GM18858 (cell line): ENCODE results near the gene MAML3.
A peak's percentile ranks its signal among the peaks of the same experiment; 100 is the strongest.
"Not testable (repeated sequence)": the region's sequence is repeated elsewhere in the genome, so short reads cannot be mapped to it uniquely, and the experiment has no call there.

Experiments
- ATAC-seq: cut with Tn5 transposase; IDR thresholded peaks from one replicate; pipeline ENCODE4 v1.9.1; 2021; ENCODE audit not compliant: unreplicated experiment

Gene MAML3

DNA sequence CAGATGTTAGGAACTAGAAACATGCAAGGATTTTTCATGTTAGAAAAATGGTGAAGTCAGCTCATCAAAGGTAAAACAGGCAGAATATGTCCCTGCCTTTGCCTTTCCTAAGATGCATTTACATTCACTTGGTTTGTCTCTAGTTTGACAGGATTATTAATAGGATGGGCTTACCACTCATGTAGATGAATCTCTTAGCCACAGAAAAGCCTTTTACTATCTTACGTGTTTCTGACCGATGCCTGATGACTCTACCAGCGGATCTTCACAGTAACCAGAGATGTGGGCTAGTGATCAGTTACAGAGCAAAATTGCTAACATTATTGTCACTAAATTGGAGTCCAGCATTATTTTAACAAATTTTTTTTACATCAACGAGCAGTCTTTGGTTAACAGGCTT is 187.6 kb downstream of the MAML3 start:
- no peak for ATAC-seq

DNA sequence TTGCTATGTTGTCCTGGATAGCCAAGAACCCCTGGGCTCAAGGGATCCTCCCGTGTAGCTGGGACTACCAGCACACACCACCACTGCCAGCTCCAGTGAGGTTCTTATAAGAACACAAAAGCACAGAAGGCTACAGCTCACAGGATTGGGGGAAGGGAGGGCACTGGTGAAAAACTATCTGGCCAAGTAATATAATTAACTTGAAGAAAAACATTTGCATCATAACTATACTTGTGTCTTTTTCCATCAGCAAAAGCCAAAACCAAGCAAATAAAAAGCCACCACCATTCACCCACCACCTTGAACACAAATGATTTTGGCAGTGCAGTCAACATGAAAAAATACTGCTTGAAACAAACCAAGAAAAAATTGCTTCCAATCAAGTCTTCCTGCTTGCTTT is 188.2 kb downstream of the MAML3 start:
- ATAC-seq = no peak

DNA sequence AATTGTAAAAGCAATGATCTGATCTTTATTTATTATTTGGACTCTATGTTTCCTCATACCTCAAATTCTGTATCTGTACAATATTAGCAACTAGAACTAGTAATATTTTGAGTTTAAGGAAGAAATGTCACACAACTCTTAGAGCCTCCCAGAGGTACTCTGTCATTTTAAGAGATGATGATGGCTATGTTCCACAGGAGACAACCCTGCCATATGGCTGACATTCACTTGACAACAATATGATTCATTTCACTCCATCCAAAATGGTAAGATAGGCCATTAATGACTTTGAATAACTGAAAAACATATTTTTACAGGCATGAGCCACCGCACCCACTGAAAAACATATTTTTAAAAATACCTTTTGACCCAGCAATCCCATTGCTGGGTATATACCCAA is 190.3 kb downstream of the MAML3 start:
- no peak for ATAC-seq

DNA sequence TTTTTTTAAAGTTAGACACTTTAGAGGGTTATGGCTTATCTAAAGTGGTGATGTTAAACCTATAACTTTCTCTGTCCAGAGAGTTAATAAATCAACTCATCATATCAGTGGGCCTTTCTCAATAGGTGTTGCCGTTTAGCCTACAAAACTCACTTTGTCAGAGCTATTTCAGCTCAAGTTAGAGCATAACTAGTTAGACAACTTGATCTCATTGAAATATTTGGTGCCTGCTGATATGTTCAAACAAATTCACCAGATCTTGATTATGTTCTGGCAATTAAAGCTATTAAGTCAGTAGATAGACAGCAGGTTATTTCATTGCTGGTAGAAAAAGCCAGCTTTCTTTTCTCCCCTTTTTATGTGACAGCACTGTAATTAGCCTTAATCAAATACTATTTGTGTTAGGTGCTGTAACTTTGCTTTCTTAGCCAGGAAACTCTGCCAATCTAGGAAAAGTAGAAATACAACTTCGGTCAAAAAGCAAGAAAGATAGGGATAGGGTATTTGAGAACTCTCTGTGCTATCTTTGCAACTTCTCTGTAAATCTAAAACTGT is 191.8 kb downstream of the MAML3 start:
- ATAC-seq = no peak

DNA sequence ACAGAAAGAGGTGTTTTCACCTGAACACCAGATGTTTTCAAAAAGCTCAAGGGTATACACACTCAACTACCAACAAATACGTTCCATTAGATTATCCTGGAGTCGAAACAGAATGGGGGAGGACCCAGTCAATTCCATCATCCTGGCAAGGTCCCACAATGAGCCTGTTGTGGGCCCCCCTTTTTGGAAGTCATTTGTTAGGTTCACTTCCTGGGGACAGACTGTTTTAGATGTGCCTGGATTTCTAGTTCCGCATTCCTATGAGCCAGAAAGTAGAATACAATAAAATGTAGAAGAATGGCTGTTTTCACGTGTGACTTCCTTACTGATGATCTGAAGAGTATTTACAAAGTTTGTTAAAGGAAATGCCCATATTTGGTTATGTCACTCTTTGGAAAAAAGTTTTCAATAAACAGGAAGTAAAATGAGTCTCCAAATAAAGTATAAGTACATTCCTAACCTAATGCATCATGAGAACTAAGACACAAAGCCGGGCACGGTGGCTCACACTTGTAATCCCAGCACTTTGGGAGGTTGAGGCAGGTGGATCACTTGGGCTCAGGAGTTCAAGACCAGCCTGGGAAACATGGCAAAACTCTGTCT is 192.5 kb downstream of the MAML3 start:
- ATAC-seq = no peak

DNA sequence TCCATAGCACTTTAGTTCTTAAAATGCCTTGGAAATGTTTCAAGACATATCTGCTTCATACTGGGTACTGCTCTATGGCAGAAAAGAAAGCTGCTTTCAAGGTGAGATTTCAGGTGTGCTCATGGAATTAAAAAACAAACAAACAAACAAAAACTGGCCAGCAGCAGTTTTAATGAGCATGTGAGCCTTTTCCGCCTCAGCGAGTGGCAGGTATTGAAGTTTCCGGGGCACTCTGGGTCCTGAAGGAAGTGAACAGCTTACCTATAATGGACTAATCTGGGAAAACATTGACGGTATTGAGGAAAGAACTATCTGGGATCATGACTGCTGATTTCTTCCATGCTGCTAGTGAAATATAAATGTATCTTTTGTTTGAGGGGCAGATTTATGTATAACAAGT is 194.6 kb downstream of the MAML3 start:
- no peak for ATAC-seq

DNA sequence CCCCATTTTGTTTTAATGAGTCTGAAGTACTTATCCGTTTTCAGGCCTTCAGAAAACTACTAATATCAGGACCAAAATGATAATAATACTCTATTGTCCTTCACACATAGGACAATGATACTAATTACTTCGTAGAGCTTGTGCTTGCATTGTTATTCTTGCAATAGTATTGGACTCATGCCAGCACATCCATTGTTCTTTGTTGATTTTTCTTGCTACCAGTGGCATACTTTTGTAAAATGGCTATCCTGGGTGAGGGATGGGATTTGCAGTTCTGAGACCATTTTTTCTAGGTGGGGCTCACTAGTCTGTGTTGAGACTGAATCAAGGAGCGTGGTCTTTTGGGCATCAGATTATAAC is 195.3 kb downstream of the MAML3 start:
- no peak for ATAC-seq

DNA sequence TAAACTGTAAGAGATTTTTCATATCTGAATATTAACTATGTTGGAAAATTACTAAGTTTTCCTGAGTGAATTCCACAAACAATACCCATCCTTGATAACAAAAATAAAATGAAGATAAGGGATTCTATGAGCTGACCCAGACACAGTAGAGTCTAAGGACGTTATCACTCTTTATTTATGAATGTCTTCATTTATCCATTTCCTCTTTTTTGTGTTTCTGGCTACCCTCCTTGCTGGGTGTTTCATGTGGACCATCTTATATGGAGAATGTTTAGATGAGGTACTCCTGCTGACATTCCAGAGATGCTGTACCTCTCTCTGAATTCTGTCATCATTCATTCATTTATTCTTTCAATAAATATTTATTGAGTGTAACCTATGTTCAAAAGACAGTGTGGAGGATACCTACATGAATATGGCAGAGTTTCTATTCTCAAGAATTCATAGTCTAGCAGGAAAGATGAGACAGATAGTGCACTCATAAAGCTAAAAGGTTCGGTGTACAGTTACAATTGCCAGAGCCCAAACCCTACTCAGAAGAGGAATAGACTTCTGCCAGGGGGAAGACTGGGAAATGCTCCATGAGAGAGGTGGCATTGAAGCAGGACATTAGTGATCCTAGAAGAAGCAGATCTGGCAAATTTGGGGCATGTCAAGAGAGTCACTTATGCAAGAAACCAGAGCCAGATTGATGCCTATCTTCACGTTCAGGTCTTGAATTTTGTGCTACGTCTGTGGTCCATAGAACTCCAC is 195.8 kb downstream of the MAML3 start:
- no peak for ATAC-seq

DNA sequence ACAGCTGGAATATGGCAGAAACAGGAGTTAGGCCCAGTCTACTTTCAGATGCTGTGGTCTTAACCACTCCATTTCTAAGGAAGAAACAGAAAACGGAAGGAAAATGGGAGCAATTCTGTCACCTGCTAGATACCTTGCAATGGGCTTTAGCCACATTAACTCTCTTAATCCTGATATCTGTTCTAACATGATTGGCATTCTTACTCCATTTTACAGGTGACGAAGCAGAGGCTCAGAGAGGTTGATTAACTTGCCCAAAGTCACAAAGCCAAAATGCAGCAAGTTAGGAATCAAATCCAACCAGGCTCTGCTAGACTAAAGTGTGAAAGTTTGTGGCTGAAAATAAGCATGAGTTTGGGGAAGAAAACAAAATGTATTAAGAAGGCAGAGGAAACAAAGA is 196.9 kb downstream of the MAML3 start:
- ATAC-seq = no peak

DNA sequence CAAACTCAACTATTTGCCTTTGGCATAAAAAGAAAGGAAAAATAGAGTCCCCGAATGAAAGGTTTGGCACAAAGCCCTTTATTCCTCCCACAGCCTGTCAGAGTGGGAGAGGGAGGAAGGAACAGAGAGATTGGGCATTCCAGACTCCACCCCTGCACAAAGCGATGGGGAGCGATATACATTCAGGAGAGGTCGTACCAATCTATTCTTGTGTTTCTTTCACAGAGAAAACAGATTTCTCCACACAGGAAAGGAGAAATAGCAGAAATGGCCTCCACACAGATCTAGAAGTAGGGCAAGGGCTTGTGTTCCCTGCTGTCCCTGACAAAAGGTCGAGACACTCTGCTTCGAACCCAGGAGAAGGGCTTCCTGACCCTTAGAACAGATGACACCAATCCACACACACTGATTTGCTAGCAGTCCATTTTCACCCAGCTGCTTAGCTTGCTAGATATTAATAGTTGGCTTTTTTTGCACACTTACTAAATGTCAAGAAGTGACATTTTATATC is 197.4 kb downstream of the MAML3 start:
- no peak for ATAC-seq

DNA sequence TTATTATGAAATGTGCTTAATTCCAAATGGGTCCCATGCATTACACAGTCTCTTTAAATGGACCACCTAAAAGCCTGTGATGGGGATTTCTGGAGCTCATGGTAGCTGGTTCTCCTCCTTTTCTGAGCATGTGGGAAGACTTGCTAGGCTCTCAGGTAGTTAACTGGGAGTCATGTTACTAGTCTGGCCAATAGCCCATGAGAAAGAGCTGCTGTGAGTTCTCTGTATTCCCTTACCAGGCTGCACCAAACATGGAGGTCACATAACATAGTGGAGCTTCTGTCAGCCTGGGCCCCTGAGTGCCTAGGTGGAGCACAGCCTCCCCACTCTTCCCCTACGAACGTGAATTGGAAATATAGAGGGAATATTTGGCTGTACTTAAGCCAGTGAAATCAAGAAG is 198.4 kb downstream of the MAML3 start:
- ATAC-seq = no peak

DNA sequence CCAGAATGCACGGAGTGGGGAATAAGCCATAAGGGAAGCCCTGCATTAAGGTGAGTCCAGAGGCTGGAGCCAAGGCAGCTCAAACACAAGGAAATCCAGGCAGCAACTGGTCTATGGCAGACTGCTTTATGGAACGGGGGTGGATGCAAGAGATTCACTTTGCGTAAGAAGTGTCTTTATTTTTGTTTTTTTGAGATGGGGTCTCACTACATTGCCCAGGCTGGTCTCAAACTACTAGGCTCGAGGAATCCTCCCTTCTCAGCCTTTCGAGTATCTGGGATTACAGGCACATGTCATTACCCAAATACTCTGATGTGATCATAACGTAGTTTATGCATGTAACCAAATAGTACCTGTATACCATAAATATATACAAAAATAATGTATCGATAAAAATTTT is 199.5 kb downstream of the MAML3 start:
- no peak for ATAC-seq

DNA sequence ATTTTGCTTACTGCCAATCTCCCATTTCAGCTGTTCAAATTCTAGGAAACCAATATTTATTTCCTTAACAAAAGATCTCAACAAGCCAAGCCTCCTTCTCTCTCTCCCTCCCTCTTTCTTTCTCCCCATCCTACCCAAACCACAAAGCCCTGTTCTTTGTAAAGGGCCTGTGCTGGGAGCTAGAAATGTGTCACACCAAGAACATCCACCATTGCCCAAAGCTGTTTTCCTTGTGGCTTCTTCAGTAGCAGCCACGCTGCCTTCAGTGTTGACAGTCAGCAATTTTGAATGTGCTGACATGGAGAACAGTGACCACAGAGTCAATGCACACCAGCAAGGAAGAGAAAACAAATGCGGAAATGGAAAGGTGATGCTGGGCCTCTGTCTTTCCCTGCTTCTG is 203.0 kb downstream of the MAML3 start:
- no peak for ATAC-seq

DNA sequence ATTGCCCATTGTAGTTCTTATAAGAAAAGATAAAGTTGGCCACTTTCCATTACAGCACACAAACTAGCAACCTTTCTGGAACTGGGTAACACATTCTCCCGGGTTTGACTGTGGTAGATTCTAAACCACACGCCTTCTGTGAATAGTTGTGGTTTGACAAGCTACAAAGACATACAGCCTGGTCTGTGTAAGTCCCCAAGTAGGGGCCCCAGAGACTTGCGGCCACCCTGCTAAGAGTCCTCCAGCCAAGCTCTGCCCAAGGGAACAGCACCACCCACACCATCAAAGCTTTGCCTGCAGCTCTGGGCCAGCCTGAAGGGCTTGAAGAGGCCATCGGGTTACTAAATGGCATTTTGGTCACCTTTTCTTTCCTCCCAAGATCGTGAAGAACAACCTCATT is 203.4 kb downstream of the MAML3 start:
- ATAC-seq = peak; percentile 89

DNA sequence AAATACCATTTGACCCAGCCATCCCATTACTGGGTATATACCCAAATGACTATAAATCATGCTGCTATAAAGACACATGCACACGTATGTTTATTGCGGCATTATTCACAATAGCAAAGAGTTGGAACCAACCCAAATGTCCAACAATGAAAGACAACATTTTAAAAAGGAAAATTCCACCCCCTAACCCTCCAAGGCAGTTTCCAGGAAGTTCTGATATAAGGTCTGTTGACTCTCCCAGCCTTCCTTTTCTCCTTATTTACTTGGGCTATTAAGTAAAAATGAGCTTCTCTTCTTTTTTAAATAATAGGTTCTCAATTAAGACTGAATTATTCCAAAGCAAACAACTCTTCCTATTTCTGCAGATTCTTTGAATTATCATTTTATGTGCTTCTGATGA is 209.1 kb downstream of the MAML3 start:
- not testable (repeated sequence) for ATAC-seq

DNA sequence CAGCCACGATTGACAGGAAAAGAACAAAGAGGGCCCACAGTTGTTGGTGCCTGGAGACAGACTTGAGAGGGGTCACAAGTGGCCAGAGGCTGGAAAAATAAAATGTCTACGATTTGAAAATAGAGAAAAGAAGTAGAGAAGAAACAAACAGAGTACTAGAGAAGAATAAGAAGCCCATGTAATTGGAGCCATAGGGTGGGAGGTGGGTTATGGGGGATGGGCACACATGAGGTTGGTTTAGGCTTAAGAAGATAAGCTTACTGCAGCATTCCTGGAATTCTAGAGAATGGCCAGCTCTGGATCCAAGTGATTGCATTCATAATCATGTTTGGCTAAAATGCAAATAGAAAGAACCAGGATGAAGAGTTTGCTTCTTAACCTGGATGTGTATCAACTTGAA is 210.7 kb downstream of the MAML3 start:
- no peak for ATAC-seq

DNA sequence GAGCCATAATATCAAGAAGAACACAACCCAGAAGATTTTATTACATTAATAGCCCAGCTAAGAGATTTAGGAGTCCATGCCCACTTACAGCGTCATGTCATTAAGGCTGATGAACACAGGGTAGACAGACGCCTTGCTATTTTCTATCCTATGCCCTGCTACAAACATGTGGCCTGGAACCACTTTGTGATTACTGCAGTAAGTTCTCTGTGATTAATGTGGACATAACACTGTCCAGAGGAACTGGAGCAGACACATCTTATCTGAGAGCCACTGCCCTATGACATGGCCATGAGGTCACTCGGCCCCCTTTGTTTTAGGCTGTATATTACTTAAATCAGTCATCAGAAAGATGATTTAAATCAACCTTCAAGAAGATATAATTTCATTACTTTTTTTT is 211.7 kb downstream of the MAML3 start:
- ATAC-seq = no peak

DNA sequence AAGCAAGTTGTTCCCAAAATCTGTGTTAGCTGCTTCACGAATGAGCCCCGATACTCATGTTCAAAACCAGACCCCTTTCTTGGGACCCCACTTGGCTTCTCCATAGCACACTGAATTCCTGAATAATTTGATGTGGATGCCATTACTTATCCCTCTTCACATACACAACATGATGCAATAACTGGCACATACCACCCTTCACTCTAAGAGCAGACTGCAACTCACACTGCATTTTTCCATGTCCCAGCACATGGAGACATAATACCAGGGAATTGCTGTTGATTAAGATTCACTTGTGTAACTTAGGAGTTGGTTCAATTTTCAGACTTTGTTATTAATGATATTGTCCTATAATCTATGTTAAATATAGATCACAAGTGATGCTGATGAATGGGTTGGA is 213.4 kb downstream of the MAML3 start:
- no peak for ATAC-seq

DNA sequence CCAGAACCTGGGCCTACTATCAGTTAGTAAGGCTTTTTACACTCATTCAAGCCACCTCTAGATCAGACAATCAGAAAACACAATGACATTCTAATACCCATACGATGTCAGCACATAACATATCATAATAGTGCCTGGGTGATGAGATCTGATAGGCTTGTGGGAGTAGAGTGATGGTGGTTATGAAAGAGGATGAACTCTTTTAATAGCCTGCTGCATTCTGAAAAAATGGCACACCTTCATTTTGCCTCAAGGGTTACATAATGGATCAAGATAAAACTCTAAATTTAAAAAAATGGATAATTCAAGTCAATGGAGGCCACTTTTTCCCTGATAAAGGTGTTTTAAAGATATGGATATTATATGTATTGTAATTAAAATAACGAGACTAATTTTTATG is 215.6 kb downstream of the MAML3 start:
- no peak for ATAC-seq

DNA sequence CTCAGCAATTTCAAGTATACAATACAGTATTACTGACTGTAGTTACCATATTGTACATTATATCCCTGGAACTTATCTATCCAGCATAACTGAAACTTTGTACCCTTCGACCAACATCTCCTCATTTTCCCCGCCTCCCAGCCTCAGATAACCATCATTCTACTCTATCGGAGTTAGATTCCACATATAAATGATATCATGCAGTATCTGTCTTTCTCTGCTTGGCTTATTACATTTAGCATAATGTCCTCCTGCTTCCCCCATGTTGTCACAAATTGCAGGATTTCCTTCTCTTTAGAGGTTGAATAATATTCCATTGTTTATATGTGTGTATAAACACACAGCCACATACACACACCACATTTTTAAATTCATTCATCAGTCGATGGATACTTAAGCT is 218.1 kb downstream of the MAML3 start:
- no peak for ATAC-seq

DNA sequence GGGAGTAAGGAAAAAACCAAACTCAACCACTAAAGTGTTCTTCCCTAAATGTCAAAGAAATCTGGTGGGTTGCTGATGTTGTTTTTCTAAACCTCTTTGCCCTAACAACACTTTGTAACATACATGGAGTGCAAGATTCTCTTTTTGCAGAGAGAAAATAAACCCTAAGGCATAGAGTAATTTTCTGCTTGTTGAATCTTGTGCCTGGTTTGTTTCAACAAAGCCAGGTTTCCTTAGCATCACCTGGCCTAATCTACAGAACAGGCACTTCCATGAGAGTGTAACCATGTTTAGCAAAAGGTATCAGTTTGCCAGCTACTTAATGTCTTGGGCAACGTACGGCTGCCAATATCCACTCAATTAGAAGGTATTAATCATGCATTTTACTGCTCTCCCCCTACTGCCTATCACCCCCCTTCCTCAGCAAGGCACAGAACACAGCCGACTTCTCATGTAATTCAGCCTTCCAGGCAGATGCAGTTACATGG is 219.2 kb downstream of the MAML3 start:
- no peak for ATAC-seq

DNA sequence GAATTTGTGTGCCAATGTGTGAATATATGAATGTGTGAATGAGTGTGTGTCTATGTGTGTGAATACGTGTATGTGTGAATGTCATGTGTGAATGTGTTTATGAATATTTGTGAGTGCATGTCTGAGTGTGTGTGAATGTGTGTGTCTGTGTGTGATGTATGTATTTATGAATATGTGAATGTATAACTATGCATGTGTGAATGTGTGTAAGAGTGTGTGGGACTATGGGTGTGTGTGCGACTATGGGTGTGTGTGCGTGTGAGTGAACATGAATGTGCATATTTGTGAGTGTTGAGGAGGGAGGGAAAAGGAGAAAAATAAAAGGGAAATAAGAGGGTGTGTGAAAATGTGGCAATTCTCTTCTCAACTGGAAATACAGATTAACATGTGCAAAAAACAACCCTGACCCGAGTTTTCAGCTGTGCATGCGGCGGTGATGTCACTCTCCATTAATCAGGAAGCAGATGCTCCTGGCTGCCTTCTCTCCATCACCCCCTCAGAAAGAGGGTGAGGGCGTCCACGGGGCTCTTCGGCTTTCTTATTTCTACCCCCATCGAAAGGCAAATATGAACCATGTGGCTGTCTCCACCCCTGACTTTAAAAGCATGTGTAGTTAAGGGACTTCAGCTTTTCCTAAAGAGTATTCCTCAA is 219.8 kb downstream of the MAML3 start:
- no peak for ATAC-seq
